ENCODE results near the gene SEL1L. TPM values are rescaled to one million over a fixed set of nuclear protein-coding genes. Genes with fewer than 3 reads are reported as not detected.

SEL1L gene
- total RNA-seq, 1 experiment from 2014 or later, result 41.4 TPM

- H3K36me3 ChIP-seq (ENCODE audit: control insufficient read depth in 1 of 2, insufficient read depth in 2 of 2, low read length in 2 of 2), result no peaks in the 10 kb centered on the region
- H3K27me3 ChIP-seq (ENCODE audit: insufficient read depth, low read length), result no peaks in the 10 kb centered on the region; the same call in 1 of the 2 replicates
- no peak overlapping the region for H3K4me2 ChIP-seq (ENCODE audit: low read length)
- no peak overlapping the region for H2AFZ ChIP-seq (ENCODE audit: low read depth, low read length, poor library complexity, severe bottlenecking)
- TF ChIP-seq, protein P1, sequence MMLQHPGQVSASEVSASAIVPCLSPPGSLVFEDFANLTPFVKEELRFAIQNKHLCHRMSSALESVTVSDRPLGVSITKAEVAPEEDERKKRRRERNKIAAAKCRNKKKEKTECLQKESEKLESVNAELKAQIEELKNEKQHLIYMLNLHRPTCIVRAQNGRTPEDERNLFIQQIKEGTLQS (IDR thresholded peaks at IDR 0.05), result no peak
- TF ChIP-seq POLR2AphosphoS5 (IDR thresholded peaks at IDR 0.05; ENCODE audit: low read depth, low read length) (no peak), ZBTB33 (IDR thresholded peaks at IDR 0.05; ENCODE audit: extremely low read depth, insufficient replicate concordance, low read length) (no peak), SP1 (IDR thresholded peaks at IDR 0.05; ENCODE audit: low read depth) (no peak), FOSL1 (IDR thresholded peaks at IDR 0.05; ENCODE audit: low read depth) (no peak), CBX3 (IDR thresholded peaks at IDR 0.05; ENCODE audit: low read depth) (no peak)
- TF ChIP-seq, protein P2, sequence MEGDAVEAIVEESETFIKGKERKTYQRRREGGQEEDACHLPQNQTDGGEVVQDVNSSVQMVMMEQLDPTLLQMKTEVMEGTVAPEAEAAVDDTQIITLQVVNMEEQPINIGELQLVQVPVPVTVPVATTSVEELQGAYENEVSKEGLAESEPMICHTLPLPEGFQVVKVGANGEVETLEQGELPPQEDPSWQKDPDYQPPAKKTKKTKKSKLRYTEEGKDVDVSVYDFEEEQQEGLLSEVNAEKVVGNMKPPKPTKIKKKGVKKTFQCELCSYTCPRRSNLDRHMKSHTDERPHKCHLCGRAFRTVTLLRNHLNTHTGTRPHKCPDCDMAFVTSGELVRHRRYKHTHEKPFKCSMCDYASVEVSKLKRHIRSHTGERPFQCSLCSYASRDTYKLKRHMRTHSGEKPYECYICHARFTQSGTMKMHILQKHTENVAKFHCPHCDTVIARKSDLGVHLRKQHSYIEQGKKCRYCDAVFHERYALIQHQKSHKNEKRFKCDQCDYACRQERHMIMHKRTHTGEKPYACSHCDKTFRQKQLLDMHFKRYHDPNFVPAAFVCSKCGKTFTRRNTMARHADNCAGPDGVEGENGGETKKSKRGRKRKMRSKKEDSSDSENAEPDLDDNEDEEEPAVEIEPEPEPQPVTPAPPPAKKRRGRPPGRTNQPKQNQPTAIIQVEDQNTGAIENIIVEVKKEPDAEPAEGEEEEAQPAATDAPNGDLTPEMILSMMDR (IDR thresholded peaks at IDR 0.05 in 2 of 3, conservative IDR thresholded peaks at IDR 0.05 in 1 of 3; ENCODE audit: borderline replicate concordance in 1 of 3, insufficient read depth in 1 of 3, low read depth in 2 of 3, low read length in 2 of 3), result no peak
- no peak overlapping the region for H3K4me3 ChIP-seq (replicated peaks in 1 of 2; ENCODE audit: low read depth in 1 of 2, low read length in 2 of 2)
- H4K20me1 ChIP-seq (ENCODE audit: insufficient read depth), result no peaks in the 10 kb centered on the region
- ATAC-seq (no peak), DNase-seq (ENCODE audit: low read depth, low spot score) (no peak)
- no TSS peak for BruUV-seq (replicated peaks)
- no peaks in the 10 kb centered on the region for H3K79me2 ChIP-seq (ENCODE audit: insufficient read depth, low read length)
- POLR2A ChIA-PET, result no interaction called here
- RAD21 ChIA-PET (ENCODE audit: low non-redundant PET in 1 of 2, low total read pairs in 2 of 2, uncharacterized antibody in 2 of 2, unreplicated experiment in 2 of 2), result no interaction called here
- H3K9ac ChIP-seq (ENCODE audit: low read length), result no peak overlapping the region
- CTCF ChIA-PET, result interaction anchor here (6.8 kb wide), 1 partner anchor 182 kb away, joined by 93 read pairs; no protein-coding TSS in a partner anchor
- no peaks in the 10 kb centered on the region for H3K4me1 ChIP-seq (ENCODE audit: control insufficient read depth in 1 of 2, insufficient read depth in 2 of 2, low read length in 2 of 2)
- H3K9me2 ChIP-seq (ENCODE audit: insufficient read depth), result no peaks in the 10 kb centered on the region
- intact Hi-C loops (cut with micrococcal nuclease), result no loop called here
- H3K27ac ChIP-seq (ENCODE audit: low read depth, low read length), result no peak overlapping the region
- no peaks in the 10 kb centered on the region for H3K9me3 ChIP-seq (ENCODE audit: control insufficient read depth in 1 of 2, insufficient read depth in 1 of 2, low read depth in 1 of 2, low read length in 2 of 2)
Observed at GRCh38 chr14:81450976-81451375, 82.7 kb downstream of the SEL1L start.
